Neural progenitor cell (in vitro differentiated cells): ENCODE results near the gene ZMIZ1. TPM values are rescaled to one million over a fixed set of nuclear protein-coding genes. Genes with fewer than 3 reads are reported as not detected.

Source experiments
- DNase-seq: peaks from one replicate; pipeline ENCODE4 v3.0.0-alpha.2; 2016; ENCODE audit warnings: low spot score
- H2AFZ ChIP-seq: fragments of 200-600 bp; sonication (generic); replicated peaks from 2 replicates; pipeline ENCODE4 v1.6.1; 2016; ENCODE audit warnings: antibody characterized with exemption
- H3F3A ChIP-seq: fragments of 200-600 bp; sonication (generic); 2 replicates; pipeline ENCODE4 v1.6.1; 2016; ENCODE audit warnings: antibody characterized with exemption, low read depth
- H3K27ac ChIP-seq: fragments of 200-600 bp; sonication (generic); 2 replicates; pipeline ENCODE4 v1.5.1; 2016; ENCODE audit warnings: mild to moderate bottlenecking
- H3K27me3 ChIP-seq: fragments of 200-600 bp; sonication (generic); 2 replicates; pipeline ENCODE4 v1.6.1; 2016; ENCODE audit warnings: mild to moderate bottlenecking, moderate library complexity
- H3K36me3 ChIP-seq: fragments of 200-600 bp; sonication (generic); 2 replicates; pipeline ENCODE4 v1.5.1; 2016
- H3K4me1 ChIP-seq: fragments of 200-600 bp; sonication (generic); 2 replicates; pipeline ENCODE4 v1.6.1; 2016; ENCODE audit warnings: mixed run types
- H3K4me2 ChIP-seq: fragments of 200-600 bp; sonication (generic); 2 replicates; pipeline ENCODE4 v1.6.1; 2016
- H3K4me3 ChIP-seq: fragments of 200-600 bp; sonication (generic); 2 replicates; pipeline ENCODE4 v1.5.1; 2016
- H3K79me2 ChIP-seq: fragments of 200-600 bp; sonication (generic); 2 replicates; pipeline ENCODE4 v1.6.1; 2016; ENCODE audit warnings: low read depth
- H3K9ac ChIP-seq: fragments of 200-600 bp; sonication (generic); 2 replicates; pipeline ENCODE4 v1.6.1; 2016
- H3K9me3 ChIP-seq: fragments of 200-600 bp; sonication (generic); 2 replicates; pipeline ENCODE4 v1.5.1; 2016; ENCODE audit warnings: low read depth
- H4K20me1 ChIP-seq: fragments of 200-600 bp; sonication (generic); 2 replicates; pipeline ENCODE4 v1.6.1; 2016; ENCODE audit warnings: low read depth
- H3K27ac Mint-ChIP-seq: 3 replicates; pipeline ENCODE4 v1.8.0; 2021; ENCODE audit warnings: mixed read lengths
- H3K27me3 Mint-ChIP-seq: 2 replicates; pipeline ENCODE4 v1.8.0; 2022; ENCODE audit warnings: low read depth, mild to moderate bottlenecking, inconsistent platforms, moderate library complexity, mixed read lengths; ENCODE audit not compliant: insufficient read depth
- H3K36me3 Mint-ChIP-seq: 3 replicates; pipeline ENCODE4 v1.8.0; 2021; ENCODE audit warnings: mixed read lengths
- H3K4me1 Mint-ChIP-seq: 3 replicates; pipeline ENCODE4 v1.8.0; 2021; ENCODE audit warnings: mixed read lengths
- H3K4me3 Mint-ChIP-seq: 3 replicates; pipeline ENCODE4 v1.8.0; 2021; ENCODE audit warnings: mild to moderate bottlenecking, moderate library complexity, mixed read lengths
- H3K9me3 Mint-ChIP-seq: 3 replicates; pipeline ENCODE4 v1.8.0; 2020; ENCODE audit warnings: mixed read lengths
- EZH2 ChIP-seq: fragments of 200-600 bp; sonication (generic); IDR thresholded peaks from 2 replicates; pipeline ENCODE4 v1.6.1; 2017; ENCODE audit warnings: antibody characterized with exemption, mild to moderate bottlenecking, moderate library complexity
- EZH2phosphoT487 ChIP-seq: fragments of 200-600 bp; sonication (generic); IDR thresholded peaks from 2 replicates; pipeline ENCODE4 v1.6.1; 2017; ENCODE audit warnings: antibody characterized with exemption
- total RNA-seq: library from RNA; depleted of rRNA; stranded (reverse); fragments of >200 nt; gene quantifications from 2 replicates; pipeline ENCODE4 v1.2.3, GENCODE V29; 2015; ENCODE audit warnings: low replicate concordance
- TF ChIP-seq, protein P1 (sequence below): fragments of 200-600 bp; sonication (generic); IDR thresholded peaks from 2 replicates; pipeline ENCODE4 v1.5.1; 2017; ENCODE audit warnings: antibody characterized with exemption, mild to moderate bottlenecking

Gene ZMIZ1
- total RNA-seq, 1 donor from 2014 or later, result 5.8 TPM

GRCh38 chr10:79263939-79264338, 195.2 kb downstream of the ZMIZ1 start:
- Mint-ChIP-seq H3K27ac (no peak overlapping the region), H3K9me3 (no peaks in the 10 kb centered on the region), H3K36me3 (peaks cover 20% of the 10 kb centered on the region), H3K27me3 (peaks cover 7% of the 10 kb centered on the region), H3K4me3 (no peak overlapping the region), H3K4me1 (peaks cover 66% of the 10 kb centered on the region)
- H3K27me3 ChIP-seq, result no peaks in the 10 kb centered on the region
- no peak overlapping the region for H3K27ac ChIP-seq
- peaks cover 18% of the 10 kb centered on the region for H3F3A ChIP-seq
- H2AFZ ChIP-seq, result no peak overlapping the region
- peaks cover 76% of the 10 kb centered on the region for H4K20me1 ChIP-seq
- no peaks in the 10 kb centered on the region for H3K36me3 ChIP-seq
- H3K4me1 ChIP-seq, result peaks cover 15% of the 10 kb centered on the region
- H3K9ac ChIP-seq, result no peak overlapping the region
- H3K4me3 ChIP-seq, result no peak overlapping the region
- TF ChIP-seq EZH2phosphoT487 (no peak), EZH2 (no peak)
- TF ChIP-seq, protein P1, sequence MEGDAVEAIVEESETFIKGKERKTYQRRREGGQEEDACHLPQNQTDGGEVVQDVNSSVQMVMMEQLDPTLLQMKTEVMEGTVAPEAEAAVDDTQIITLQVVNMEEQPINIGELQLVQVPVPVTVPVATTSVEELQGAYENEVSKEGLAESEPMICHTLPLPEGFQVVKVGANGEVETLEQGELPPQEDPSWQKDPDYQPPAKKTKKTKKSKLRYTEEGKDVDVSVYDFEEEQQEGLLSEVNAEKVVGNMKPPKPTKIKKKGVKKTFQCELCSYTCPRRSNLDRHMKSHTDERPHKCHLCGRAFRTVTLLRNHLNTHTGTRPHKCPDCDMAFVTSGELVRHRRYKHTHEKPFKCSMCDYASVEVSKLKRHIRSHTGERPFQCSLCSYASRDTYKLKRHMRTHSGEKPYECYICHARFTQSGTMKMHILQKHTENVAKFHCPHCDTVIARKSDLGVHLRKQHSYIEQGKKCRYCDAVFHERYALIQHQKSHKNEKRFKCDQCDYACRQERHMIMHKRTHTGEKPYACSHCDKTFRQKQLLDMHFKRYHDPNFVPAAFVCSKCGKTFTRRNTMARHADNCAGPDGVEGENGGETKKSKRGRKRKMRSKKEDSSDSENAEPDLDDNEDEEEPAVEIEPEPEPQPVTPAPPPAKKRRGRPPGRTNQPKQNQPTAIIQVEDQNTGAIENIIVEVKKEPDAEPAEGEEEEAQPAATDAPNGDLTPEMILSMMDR, result no peak
- H3K9me3 ChIP-seq, result no peaks in the 10 kb centered on the region
- H3K4me2 ChIP-seq, result no peak overlapping the region
- no peak for DNase-seq
- H3K79me2 ChIP-seq, result peaks cover 7% of the 10 kb centered on the region

DNA sequence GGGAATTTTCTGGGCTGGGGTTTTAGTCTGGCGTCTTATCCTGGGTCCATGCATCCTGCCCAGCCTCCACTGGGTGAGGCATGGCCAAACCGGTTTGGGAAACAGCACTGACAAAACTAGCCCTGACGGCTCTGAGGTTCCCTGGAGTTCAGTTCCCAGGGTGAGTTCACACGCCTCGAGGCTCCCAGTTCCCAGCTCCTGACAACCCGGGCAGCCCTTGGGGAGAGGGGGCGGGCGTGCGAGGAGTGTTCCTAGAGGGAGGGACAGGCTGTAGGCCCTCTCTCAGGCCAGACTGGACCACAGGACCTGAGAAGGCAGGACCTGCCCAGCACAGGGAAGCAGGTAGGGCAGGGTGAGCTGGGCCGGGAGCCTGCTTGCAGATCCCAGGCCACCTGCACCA, 196.2 kb downstream of the ZMIZ1 start:
- no peaks in the 10 kb centered on the region for H3K36me3 ChIP-seq
- H3K27me3 Mint-ChIP-seq, result peaks cover 7% of the 10 kb centered on the region
- no peak overlapping the region for H3K27ac Mint-ChIP-seq
- TF ChIP-seq, protein P1, result no peak
- no peak for TF ChIP-seq EZH2phosphoT487
- TF ChIP-seq EZH2, result no peak
- no peak overlapping the region for H3K9ac ChIP-seq
- H3K4me2 ChIP-seq, result no peak overlapping the region
- H3K4me3 Mint-ChIP-seq, result no peak overlapping the region
- H2AFZ ChIP-seq, result no peak overlapping the region
- peaks cover 15% of the 10 kb centered on the region for H3K4me1 ChIP-seq
- no peaks in the 10 kb centered on the region for H3K27me3 ChIP-seq
- H3K9me3 ChIP-seq, result no peaks in the 10 kb centered on the region
- peaks cover 15% of the 10 kb centered on the region for H3K36me3 Mint-ChIP-seq
- H3K27ac ChIP-seq, result no peak overlapping the region
- DNase-seq, result no peak
- no peak overlapping the region for H3K4me3 ChIP-seq
- H3K4me1 Mint-ChIP-seq, result peaks cover 65% of the 10 kb centered on the region
- no peaks in the 10 kb centered on the region for H3K9me3 Mint-ChIP-seq
- H4K20me1 ChIP-seq, result peaks cover 79% of the 10 kb centered on the region
- peaks cover 17% of the 10 kb centered on the region for H3F3A ChIP-seq
- peaks cover 2% of the 10 kb centered on the region for H3K79me2 ChIP-seq

DNA sequence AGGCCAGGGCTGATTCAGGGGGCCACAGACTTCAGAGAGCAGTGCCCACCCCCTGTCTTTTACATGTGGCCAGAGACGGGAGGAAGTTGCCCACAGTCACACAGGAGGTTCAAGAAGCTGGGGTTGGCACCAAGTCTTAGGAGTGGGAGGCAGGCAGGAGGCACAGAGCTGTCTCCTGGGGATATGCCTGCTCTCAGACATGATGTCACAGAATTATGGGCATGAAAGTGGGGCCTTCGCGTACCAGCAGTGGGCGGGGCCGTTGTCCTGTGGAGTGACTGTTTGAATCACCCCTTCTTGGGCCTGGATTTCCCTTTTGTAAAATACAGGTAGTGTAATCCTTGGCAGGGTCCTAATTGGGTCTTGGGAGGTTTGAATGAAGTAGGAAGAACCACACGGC, 197.3 kb downstream of the ZMIZ1 start:
- Histone ChIP-seq H3K4me2 (no peak overlapping the region), H3K36me3 (no peaks in the 10 kb centered on the region), H3K9ac (no peak overlapping the region), H3K9me3 (no peaks in the 10 kb centered on the region), H4K20me1 (peaks cover 79% of the 10 kb centered on the region), H3K4me1 (peaks cover 6% of the 10 kb centered on the region), H3K27ac (no peak overlapping the region), H3K4me3 (no peak overlapping the region), H3K27me3 (no peaks in the 10 kb centered on the region), H3F3A (peaks cover 5% of the 10 kb centered on the region), H2AFZ (no peak overlapping the region), H3K79me2 (no peaks in the 10 kb centered on the region)
- Mint-ChIP-seq H3K27me3 (peaks cover 7% of the 10 kb centered on the region), H3K4me3 (no peak overlapping the region), H3K9me3 (no peaks in the 10 kb centered on the region), H3K4me1 (peaks cover 64% of the 10 kb centered on the region), H3K36me3 (peaks cover 13% of the 10 kb centered on the region), H3K27ac (peak overlapping the region; percentile 76)
- no peak for TF ChIP-seq EZH2phosphoT487
- TF ChIP-seq EZH2, result no peak
- TF ChIP-seq, protein P1, result no peak
- no peak for DNase-seq
